H4 (cell line): Measurements from ENCODE around the gene TEX12. TPM values are rescaled to one million over a fixed set of nuclear protein-coding genes. Genes with fewer than 3 reads are reported as not detected.
A peak's percentile ranks its signal among the peaks of the same experiment; 100 is the strongest.

Experiments used
- DNase-seq: peaks from one replicate; pipeline ENCODE4 v3.0.0-alpha.2; 2015; ENCODE audit warnings: low spot score
- total RNA-seq: library from RNA; depleted of rRNA; stranded (reverse); fragments of >200 nt; shearing (Covaris generic); gene quantifications from 2 replicates; pipeline ENCODE4 v1.2.3, GENCODE V29; 2014; rRNA removed

The TEX12 gene
- total RNA-seq, 1 experiment from 2014 or later: 0.35 TPM

DNA sequence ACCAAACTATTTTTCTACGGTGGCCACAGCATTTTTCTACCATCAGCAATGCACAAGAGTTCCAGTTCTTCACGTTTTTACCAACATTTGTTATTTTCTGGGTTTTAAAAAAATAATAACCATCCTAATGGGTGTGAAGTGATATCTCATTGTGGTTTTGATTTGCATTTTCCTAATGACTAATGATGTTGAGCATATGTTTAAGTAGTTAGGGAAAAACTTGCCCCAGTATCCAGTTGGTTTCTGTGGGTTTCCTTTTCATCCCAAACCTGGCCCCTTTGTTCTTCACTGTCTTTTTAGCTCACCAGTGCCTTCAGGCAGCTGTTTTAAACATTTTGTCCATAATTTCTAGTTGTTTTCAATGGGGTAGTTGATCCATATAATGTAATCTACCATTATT, 44.4 kb downstream of the TEX12 start:
- DNase-seq: no peak

DNA sequence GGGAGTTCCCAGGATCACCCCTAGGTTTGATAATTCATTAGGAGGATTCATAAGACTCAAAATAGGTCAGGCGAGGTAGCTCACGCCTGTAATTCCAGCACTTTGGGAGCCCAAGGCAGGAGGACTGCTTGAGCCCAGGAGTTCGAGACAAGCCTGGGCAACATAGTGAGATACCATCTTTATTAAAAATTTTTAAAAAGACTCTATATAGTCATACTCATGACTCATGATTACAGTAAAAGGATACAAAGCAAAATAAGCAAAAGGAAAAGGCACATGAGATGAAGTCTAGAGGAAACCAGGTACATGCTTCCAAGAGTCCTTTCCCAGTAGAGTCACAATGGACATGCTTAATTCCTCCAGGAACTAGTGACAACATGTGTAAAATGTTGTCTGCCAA, 45.1 kb downstream of the TEX12 start:
- no peak for DNase-seq

DNA sequence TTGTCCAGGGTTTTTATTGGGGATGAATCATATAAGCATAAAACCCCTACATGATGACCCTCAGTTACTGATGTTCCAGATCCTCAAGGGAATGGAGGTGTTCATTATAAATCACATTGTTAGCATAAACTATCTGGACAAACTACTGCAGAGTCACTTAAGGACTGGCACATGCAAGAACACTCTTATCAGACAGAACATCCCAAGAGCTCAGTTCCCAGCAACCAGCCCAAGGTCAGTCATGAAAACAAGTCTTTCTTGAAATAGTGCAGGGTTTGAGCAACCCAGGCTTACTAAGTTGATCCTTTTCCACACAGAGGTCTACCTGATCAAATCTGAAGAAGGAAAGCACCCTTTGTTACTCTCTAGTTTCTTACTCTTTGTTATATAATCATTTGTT, 45.5 kb downstream of the TEX12 start:
- no peak for DNase-seq

DNA sequence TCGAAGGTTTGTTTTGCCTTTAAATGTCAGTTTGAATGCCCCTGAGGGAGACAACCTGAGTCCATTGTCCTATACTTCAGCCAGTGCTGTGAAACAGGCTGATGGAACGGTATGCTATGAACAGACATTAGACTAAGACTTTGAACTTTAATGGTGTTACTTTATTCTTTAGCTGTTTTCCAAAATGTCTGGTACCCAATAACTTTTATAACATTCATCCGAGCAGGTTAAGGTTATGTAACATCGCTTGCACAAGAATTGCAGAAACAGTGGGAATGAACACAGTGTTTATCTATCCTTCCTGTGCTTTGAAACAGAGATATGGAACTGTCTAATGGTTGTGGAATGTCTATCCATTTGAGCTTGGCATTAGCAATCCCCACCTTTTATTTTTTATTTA, 46.6 kb downstream of the TEX12 start:
- DNase-seq: no peak

DNA sequence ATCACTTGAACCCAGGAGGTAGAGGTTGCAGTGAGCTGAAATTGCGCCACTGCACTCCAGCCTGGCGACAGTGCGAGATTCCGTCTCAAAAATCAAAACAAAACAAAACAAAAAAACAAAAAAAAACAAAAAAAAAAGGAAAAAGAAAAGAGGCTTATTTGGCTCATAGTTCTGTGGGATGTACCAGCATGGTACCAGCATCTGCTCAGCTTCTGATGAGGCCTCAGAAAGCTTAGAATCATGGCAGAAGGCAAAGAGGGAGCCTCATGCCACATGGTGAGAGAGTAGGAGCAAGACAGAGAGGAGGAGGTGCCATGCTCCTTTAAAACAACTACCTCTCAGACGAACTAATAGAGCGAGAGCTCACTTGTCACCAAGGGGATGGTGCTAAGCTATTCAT, 48.4 kb downstream of the TEX12 start:
- DNase-seq: no peak

DNA sequence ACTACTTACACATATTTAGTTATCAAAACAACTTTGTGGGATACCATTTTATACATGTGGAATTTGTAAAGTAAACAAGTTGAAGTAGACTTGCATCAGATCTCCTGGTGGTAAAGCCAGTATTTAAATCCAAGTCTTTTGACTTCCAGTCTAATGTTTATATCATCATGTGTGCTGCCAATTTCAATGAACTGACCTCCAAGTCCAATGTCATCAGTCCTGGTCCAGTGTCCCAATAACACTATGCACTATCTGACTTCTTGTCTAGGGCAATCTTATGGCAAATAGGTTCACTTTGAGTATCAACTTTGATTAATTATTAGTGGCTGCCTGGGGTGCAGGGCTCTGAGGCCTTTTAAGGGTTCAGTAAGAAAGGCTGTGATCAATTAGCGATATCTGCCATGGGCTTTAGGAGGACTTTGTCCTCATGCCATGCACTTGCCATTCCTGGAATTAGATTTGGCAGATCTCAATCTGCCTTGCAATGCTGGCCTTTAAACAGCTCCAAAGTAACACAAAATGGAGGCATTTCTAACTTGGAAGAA, 49.5 kb downstream of the TEX12 start:
- peak; percentile 36 for DNase-seq

DNA sequence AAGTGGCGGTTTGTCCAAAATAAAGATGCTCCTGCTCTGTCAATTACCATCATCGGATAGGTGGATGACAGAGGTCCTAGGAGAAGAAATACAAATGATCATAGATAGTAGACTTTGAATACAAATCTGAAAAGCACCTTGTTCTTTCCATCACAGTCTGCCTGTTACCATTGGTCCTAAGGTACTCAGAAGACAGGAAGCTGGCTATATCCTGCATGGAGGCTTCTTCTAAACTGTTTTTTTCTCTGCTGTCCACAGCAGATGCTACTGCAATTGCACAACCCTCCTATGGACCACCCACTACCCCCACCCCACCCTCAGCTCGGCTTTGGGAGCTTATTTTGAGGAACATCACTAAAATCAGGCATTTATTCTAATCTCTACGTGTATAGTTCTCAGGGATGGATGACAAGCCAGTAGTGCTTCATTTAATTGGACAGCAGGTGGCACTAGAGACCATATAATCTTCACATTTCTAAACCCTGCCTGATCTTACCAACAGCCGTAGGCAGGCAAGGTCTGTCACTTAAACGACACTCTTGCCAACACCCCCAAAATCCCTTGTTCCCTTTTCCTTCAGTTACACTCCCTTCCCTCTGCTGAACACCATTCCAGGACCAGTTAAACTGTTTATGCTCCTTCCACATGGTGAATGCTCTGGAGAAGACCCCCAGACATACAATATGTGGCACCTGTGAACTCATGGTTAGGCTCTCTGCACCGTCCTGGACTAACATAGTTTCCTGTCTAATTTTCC, 52.5 kb downstream of the TEX12 start:
- DNase-seq: peak; percentile 71

DNA sequence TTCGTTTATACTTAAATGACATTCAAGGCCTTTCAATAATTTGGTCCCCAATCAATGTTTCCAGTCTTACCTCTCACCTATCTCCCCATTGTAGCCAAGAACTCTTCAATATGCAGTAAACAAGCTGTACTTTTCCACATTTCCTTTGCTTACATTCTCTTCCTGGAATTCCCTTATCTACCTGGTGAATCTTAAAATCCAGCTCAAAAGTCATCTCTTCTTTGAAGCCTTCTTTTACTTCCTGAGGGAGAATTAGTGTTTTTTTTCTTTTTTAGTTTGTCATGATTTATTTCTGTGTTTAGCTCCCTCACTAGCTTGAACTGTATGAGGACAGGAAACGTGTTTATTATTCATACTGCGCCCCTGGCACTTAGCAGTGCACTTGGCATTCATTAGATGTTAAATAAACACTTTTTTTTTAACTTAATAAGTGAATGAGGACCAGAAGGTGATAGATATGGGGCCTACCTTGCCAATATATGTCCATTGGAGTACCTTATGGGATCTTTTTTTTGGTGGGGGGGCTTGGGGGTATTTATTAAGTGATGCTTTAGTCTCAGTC, 54.2 kb downstream of the TEX12 start:
- no peak for DNase-seq

Other genes with a start within 250 kb of the TEX12 start
- gene C11orf52, start 248.5 kb upstream of the TEX12 start, total RNA-seq: not detected in 2 replicates
- 4.4 and 6.3 TPM in 2 replicates for gene DIXDC1, start 230.0 kb upstream of the TEX12 start, total RNA-seq
- 49.0 and 53.2 TPM in 2 replicates for gene DLAT, start 142.0 kb upstream of the TEX12 start, total RNA-seq
- gene PIH1D2, start 93.4 kb upstream of the TEX12 start, total RNA-seq: 1.4 and 2.1 TPM in 2 replicates
- gene NKAPD1, start 93.1 kb upstream of the TEX12 start, total RNA-seq: 24.0 and 40.7 TPM in 2 replicates
- 73.5 and 88.2 TPM in 2 replicates for gene TIMM8B, start 80.6 kb upstream of the TEX12 start, total RNA-seq
- gene SDHD, start 80.5 kb upstream of the TEX12 start, total RNA-seq: 207 and 214 TPM in 2 replicates
- gene IL18, start 3.3 kb upstream of the TEX12 start, total RNA-seq: 10.3 and 19.9 TPM in 2 replicates
- gene BCO2, start 8.1 kb downstream of the TEX12 start, total RNA-seq: 1.2 TPM in 1 of 2 replicates, not detected in the other
- 41.8 and 51.6 TPM in 2 replicates for gene PTS, start 59.1 kb downstream of the TEX12 start, total RNA-seq
- gene PLET1, start 93.5 kb downstream of the TEX12 start, total RNA-seq: not detected in 2 replicates